ENCODE results near the gene CTSF.

The CTSF gene

DNA sequence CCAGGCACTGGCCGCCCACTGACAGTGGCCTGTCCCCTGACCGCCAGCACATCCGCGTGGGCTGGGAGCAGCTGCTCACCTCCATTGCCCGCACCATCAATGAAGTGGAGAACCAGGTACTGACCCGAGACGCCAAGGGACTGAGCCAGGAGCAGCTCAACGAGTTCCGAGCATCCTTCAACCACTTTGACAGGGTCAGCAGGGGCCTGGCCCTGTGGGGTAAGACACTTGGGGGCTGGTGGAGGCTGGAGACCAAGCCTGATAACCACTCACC lies 6.5 kb downstream of the CTSF start:
- TF ChIP-seq EZH2phosphoT487 (conservative IDR thresholded peaks at IDR 0.05; ENCODE audit: low read length): no peak
- TF ChIP-seq, protein P1, sequence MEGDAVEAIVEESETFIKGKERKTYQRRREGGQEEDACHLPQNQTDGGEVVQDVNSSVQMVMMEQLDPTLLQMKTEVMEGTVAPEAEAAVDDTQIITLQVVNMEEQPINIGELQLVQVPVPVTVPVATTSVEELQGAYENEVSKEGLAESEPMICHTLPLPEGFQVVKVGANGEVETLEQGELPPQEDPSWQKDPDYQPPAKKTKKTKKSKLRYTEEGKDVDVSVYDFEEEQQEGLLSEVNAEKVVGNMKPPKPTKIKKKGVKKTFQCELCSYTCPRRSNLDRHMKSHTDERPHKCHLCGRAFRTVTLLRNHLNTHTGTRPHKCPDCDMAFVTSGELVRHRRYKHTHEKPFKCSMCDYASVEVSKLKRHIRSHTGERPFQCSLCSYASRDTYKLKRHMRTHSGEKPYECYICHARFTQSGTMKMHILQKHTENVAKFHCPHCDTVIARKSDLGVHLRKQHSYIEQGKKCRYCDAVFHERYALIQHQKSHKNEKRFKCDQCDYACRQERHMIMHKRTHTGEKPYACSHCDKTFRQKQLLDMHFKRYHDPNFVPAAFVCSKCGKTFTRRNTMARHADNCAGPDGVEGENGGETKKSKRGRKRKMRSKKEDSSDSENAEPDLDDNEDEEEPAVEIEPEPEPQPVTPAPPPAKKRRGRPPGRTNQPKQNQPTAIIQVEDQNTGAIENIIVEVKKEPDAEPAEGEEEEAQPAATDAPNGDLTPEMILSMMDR (IDR thresholded peaks at IDR 0.05; ENCODE audit: insufficient read depth, low read length, poor library complexity, severe bottlenecking): no peak
- H3K27ac ChIP-seq (ENCODE audit: low read depth, low read length): no peak overlapping the region
- no peaks in the 10 kb centered on the region for H3F3A ChIP-seq (ENCODE audit: insufficient read depth)
- no peaks in the 10 kb centered on the region for H3K36me3 ChIP-seq (ENCODE audit: low read length)
- H3K9me2 ChIP-seq (replicated peaks; ENCODE audit: insufficient read depth, low read length): no peaks in the 10 kb centered on the region
- no peak overlapping the region for H3K4me2 ChIP-seq (ENCODE audit: low read depth, low read length, poor library complexity, severe bottlenecking)
- H3K9me3 ChIP-seq (ENCODE audit: insufficient read depth, low read length): no peaks in the 10 kb centered on the region
- H3K4me3 ChIP-seq (ENCODE audit: insufficient read depth, low read length, poor library complexity, severe bottlenecking): no peak overlapping the region
- no peaks in the 10 kb centered on the region for H4K20me1 ChIP-seq (ENCODE audit: low read depth, low read length)
- H3K27me3 ChIP-seq (ENCODE audit: low read length): no peaks in the 10 kb centered on the region
- no peaks in the 10 kb centered on the region for H3K79me2 ChIP-seq (ENCODE audit: insufficient read depth, low read length)
- no peak overlapping the region for H3K9ac ChIP-seq (ENCODE audit: low read length)
- no peak overlapping the region for H2AFZ ChIP-seq (ENCODE audit: low read depth, low read length, severe bottlenecking)

DNA sequence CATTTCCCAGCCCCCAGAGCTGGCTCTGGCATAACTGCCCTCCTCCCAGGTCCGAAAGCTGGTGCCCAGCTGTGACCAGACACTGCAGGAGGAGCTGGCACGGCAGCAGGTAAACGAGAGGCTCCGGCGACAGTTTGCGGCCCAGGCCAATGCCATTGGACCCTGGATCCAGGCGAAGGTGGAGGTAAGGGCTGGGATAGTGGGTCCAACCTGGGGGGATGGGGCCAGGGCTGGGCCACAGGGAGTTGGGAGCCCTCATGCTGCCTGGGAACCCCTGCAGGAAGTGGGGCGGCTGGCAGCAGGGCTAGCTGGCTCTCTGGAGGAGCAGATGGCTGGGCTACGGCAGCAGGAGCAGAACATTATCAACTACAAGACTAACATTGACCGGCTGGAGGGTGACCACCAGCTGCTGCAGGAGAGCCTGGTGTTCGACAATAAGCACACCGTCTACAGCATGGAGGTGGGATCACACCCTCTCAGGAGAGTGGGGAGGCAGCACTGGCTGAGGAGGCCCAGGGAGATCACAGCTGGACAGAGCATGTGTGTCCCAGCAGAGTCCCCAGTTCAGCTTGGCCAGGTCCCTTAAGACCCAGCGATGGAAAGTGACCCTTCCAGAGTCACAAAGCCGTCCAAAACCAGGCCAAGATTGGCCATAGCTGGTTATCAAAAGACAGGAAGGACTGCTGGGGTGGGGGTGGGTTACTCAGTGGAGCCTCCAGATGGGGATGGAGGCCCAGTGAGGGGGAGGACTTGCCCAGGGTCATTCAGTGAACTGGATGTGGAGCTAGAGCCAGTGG lies 7.0 kb downstream of the CTSF start:
- H3K4me3 ChIP-seq (ENCODE audit: insufficient read depth, low read length, poor library complexity, severe bottlenecking): no peak overlapping the region
- no peaks in the 10 kb centered on the region for H3K9me3 ChIP-seq (ENCODE audit: insufficient read depth, low read length)
- H3F3A ChIP-seq (ENCODE audit: insufficient read depth): no peaks in the 10 kb centered on the region
- H4K20me1 ChIP-seq (ENCODE audit: low read depth, low read length): no peaks in the 10 kb centered on the region
- no peak overlapping the region for H2AFZ ChIP-seq (ENCODE audit: low read depth, low read length, severe bottlenecking)
- no peak overlapping the region for H3K27ac ChIP-seq (ENCODE audit: low read depth, low read length)
- no peaks in the 10 kb centered on the region for H3K79me2 ChIP-seq (ENCODE audit: insufficient read depth, low read length)
- no peak for TF ChIP-seq EZH2phosphoT487 (conservative IDR thresholded peaks at IDR 0.05; ENCODE audit: low read length)
- TF ChIP-seq, protein P1 (IDR thresholded peaks at IDR 0.05; ENCODE audit: insufficient read depth, low read length, poor library complexity, severe bottlenecking): no peak
- no peaks in the 10 kb centered on the region for H3K9me2 ChIP-seq (replicated peaks; ENCODE audit: insufficient read depth, low read length)
- no peaks in the 10 kb centered on the region for H3K36me3 ChIP-seq (ENCODE audit: low read length)
- no peak overlapping the region for H3K9ac ChIP-seq (ENCODE audit: low read length)
- H3K4me2 ChIP-seq (ENCODE audit: low read depth, low read length, poor library complexity, severe bottlenecking): no peak overlapping the region
- no peaks in the 10 kb centered on the region for H3K27me3 ChIP-seq (ENCODE audit: low read length)

DNA sequence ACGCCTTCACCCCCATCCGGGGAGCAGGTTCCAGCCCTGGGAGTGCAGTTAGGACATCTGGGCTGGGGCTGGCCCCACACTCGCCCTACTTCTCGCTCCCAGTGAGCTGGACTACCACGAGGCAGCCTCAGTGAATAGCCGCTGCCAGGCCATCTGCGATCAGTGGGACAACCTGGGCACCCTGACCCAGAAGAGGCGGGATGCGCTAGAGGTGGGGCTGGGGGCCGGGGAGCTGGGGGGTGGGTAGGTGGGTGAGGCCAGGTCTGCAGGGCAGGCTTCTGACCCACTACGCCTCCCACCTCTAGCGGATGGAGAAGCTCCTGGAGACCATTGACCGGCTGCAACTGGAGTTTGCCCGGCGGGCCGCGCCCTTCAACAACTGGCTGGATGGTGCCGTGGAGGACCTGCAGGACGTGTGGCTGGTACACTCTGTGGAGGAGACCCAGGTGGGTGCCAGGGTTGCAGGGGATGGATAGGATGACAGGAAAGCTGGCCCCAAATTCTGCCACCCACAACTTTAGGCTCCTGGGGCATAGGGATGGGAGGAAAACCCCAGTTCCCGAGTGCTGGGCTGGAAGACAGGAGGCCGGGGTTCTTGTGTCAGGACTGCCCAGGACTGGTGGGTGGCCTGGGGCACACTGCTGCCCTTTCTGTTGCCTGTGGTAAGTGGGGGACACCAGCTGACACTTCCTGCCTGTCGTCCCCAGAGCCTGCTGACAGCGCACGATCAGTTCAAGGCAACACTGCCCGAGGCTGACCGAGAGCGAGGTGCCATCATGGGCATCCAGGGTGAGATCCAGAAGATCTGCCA lies 8.3 kb downstream of the CTSF start:
- H3K27me3 ChIP-seq (ENCODE audit: low read length): no peaks in the 10 kb centered on the region
- no peak overlapping the region for H3K4me2 ChIP-seq (ENCODE audit: low read depth, low read length, poor library complexity, severe bottlenecking)
- no peaks in the 10 kb centered on the region for H3K9me2 ChIP-seq (replicated peaks; ENCODE audit: insufficient read depth, low read length)
- no peaks in the 10 kb centered on the region for H4K20me1 ChIP-seq (ENCODE audit: low read depth, low read length)
- no peaks in the 10 kb centered on the region for H3K9me3 ChIP-seq (ENCODE audit: insufficient read depth, low read length)
- no peak overlapping the region for H3K9ac ChIP-seq (ENCODE audit: low read length)
- H3K27ac ChIP-seq (ENCODE audit: low read depth, low read length): no peak overlapping the region
- H3K36me3 ChIP-seq (ENCODE audit: low read length): no peaks in the 10 kb centered on the region
- no peak for TF ChIP-seq EZH2phosphoT487 (conservative IDR thresholded peaks at IDR 0.05; ENCODE audit: low read length)
- TF ChIP-seq, protein P1 (IDR thresholded peaks at IDR 0.05; ENCODE audit: insufficient read depth, low read length, poor library complexity, severe bottlenecking): no peak
- H3K79me2 ChIP-seq (ENCODE audit: insufficient read depth, low read length): no peaks in the 10 kb centered on the region
- no peak overlapping the region for H2AFZ ChIP-seq (ENCODE audit: low read depth, low read length, severe bottlenecking)
- no peaks in the 10 kb centered on the region for H3F3A ChIP-seq (ENCODE audit: insufficient read depth)
- no peak overlapping the region for H3K4me3 ChIP-seq (ENCODE audit: insufficient read depth, low read length, poor library complexity, severe bottlenecking)
